GM19455 (cell line): ENCODE measurements around the gene MNDA.
A peak's percentile ranks its signal among the peaks of the same experiment; 100 is the strongest.

Experiments used
- ATAC-seq: cut with Tn5 transposase; IDR thresholded peaks from one replicate; pipeline ENCODE4 v1.9.1; 2021; ENCODE audit not compliant: unreplicated experiment

MNDA gene

DNA sequence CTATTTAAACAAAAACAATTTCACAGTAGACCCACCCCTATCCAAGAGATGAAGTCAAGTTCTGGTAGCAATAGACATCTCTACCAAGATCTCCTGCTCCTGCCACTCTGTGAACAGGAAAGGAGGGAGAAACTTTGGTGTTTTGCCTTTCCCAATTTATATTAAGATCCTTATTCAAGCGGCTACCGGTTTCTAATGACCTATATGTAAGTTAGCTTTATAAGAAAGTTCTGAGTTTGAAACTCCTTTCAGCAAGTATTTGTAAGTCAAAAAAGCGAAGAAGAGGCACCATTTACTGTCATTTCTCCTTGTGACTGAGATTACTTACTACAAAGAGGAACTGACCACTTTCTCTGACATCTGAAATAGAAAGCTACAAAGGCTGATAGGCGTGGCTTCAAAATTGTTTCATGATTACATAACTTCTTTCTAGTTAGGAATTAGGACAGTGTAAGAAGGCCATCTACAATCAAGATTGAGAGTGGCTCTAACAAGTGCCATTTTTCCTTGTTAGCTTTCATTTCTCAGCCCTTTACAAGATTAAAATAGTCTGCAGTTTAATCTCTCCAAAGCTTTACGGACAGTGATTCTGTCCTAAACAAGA is at the start of gene MNDA:
MNDA (plus strand) TSS at position 448 of the 604 bp plus-strand sequence. CDS start 10,803 bp downstream, outside the sequence.
- peak; percentile 89 for ATAC-seq

DNA sequence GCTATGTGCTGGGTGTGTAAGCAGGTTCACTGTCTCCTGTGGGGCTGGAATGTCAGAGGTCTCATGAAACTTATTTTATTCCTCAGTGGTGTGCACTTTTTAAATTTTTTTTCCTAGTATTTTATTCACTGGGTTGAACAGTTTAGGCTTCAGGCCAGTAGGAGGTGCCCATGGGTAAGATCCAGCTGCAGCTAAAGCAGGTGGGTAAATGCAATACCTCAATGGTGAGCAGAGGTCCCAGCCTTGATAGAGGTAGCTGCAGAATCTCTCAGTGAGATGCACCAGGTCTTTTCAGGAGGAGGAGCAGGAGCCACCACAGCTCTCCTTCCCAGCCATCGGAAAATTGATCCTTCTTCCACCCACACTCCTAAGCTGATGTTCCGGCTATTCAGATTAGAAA is 37.5 kb upstream of the MNDA start:
- ATAC-seq = no peak

DNA sequence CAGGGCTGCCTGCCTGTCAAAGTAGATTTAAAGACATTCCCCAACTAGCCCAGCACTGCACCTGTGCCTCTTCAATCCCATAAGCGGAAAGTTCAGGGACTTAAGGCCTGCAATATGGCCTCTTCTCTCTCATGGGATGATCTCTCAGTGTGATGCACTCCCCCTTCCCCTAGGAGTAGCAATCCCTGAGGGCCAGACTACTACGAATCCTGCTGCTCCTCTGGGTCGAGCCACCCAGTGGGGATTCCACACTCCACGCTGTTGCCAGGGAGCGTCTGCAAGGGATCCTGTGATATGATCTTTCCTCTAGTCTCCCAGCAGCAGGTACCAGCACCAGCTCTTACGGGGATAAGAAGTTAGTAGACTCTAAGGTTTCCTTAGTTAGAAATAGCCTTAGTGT is 36.9 kb upstream of the MNDA start:
- no peak for ATAC-seq

DNA sequence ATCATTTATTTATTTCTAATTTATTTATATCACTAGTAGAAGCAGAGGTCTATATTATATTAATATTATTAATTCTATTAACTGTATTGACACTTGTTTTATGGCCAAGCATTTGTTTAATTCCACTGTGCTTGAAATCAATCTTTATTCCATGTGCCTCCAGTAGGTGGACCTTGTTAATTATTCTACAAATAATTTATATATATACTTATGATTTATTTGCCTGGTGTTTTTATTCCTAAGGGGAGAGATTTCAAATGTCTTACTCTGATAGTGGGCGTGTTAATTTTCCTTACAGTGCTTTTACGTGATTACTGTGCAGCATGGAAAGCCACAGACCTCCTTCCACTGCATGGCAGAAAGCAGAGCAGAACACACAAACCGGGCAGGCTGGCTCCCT is 32.6 kb upstream of the MNDA start:
- ATAC-seq = no peak

DNA sequence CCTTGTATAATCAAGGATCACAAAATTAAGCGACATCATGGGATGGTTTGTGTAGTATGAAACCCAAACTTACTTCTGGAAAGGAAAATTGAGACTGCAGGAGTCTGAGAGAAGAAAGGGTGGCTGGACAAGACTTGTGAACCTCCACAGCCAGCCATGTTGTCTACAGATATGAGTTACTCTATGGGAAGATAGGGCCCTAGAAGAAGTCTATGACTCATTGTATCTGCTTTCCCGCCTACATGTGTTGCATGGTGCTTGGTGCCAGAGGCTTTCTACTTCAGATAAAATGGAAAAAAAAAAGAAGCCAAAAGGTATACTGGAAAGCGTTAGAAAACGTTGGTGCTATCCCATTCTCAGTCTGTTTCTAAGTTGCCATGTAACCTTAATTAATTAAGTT is 31.5 kb upstream of the MNDA start:
- ATAC-seq = no peak

DNA sequence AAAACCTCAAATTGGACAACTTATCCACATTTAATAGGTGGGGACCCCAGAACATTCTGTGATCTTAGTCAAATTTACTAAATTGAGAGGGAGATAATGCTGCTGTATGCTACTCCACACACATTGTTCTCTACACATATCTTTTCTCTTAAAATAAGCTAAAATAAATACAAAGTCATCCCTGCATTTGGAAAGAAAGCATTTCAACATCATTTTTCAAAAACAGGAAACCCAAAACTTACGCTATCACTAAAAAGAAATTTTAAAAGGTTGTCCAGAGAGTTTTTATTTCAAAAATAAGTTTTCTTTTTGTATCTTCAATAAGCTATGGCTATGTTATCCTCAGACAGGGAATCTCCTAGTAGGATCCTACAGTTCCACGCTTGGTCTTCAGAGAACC is 30.6 kb upstream of the MNDA start:
- no peak for ATAC-seq

DNA sequence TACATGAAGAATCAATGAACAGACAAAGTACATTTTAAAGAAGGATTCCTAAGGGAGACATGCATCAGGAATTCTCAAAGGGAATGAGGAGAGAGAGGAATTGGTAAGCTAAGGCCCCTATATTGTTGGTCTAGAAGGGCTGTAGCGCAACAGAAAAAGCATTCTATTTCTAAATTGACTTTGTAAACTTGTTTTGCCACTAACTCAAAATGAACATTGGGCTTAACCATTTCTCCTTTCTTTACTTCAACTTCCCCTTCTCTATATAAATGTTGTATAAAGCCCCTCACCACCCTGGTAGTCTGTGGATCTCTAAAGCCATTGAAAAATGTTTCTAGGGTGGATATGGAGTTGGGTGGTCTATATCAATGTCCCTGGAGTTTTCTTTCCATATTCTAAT is 29.8 kb upstream of the MNDA start:
- ATAC-seq = no peak

DNA sequence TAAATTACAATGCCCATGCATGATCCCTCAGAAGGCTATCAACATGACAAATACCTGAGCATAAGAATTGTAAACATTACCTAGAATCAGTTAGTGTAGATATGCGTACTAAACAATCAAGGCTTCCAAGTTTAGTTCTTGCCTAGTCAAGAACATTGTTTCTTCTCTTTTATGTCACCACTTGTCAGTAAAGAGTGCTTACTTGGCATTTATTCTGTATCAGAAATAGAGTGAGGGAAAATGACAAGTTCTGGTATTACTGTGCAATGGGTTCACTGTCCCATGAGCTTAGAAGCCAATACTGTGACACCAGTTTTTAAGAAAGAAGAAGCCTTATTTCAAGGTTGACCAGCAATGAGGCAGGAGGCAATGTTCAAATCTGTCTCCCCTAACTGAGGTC is 27.5 kb upstream of the MNDA start:
- ATAC-seq = no peak

DNA sequence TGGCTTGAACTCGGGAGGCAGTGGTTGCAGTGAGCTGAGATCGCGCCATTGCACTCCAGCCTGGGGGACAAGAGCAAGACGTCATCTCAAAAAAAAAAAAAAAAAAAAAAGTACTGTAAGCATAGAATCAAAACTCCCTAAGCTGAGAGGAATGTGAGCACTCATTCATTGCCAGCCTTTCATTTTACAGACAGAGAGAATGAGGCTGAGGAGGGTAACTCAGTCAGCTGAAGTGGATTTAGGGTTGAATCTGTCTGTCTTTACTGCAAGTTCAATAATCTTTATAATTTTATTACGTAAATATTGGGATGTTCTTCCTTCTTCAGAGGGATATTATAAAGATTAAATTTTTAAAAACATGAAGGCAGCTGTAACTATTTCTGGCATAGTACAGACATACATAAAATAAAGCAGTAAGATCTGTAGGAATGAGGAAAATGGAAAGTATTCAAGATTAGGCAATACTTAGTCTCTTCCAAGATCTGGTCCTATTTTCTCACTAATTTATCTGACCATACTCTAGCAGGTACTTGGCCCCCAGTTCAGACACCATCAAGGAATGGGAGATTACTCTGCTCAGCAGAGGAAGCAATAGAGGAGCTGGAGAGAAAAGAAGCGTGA is 24.1 kb upstream of the MNDA start:
- ATAC-seq = no peak

DNA sequence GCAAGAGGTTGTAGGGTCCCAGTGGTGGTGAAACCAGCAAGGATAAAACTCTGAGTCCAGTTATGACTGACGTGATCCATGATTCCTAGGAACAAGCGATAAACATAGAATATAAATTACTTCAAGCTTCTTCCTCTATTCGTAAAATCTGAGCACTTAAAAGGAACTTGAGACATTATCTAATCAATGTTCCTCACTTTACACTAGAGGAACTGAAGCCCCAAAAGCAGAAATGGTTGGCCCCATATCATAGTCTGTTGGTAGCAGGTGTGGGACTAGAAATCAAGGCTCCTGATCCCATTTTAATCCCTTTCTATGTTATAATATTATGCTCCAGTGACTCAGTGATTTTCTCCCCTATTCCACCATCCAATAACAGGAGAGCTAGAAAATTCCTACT is 21.9 kb upstream of the MNDA start:
- ATAC-seq = no peak

DNA sequence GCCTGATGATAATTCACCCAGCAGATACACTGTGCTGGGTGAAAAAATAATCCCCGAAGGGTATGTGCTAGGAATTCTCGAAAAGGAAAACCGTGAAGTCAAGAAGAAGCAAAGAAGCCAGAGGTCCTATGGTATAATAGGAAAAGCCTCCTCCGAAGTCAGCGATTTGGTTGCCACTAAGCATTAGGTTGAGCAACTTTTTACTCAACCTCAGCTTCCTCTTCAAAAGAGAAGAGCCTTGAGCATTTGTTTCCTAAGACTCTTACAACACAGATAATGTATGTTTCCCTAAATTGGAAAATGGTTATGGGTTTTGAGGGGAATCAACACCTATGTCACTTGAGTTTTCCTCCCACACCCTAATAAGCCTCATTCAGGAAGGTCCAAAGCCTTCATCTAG is 21.3 kb upstream of the MNDA start:
- ATAC-seq = no peak

DNA sequence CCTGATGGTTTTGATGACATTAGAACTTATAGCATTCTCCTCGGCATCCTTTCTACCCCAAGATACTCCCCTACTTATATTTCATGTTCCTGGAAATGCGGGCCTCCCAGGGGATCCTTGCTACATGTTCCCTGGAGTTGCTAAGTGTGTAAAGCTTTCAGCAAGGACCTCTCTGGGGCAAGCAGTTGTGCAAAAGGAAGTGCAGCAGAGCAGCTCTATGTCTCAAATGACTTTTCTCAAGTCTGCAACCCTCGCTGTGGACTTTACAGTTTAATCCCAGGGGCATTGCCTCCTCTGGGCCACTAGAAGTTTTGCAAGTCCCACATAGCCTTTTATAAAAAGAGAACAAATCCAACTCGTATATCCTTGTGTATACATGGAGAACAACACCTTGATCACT is 20.8 kb upstream of the MNDA start:
- no peak for ATAC-seq

DNA sequence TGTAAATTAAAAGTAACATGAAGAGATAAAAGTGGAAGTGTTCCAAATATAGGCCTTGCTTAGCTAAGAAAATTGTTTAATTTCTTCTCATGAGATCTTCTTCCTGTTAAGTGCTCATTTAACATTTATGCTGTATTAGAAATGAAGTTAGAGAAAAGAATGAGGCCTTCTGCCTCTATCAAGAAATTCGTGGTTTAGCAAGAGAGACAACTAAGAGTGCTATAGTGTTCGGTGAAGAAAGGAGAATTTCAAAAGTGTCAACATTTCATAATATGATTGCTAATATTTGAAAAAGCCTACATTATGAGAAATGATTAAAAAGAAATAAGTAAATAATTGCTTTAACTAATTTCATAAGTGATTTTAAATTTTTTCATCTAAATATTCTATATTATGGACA is 18.8 kb upstream of the MNDA start:
- no peak for ATAC-seq

DNA sequence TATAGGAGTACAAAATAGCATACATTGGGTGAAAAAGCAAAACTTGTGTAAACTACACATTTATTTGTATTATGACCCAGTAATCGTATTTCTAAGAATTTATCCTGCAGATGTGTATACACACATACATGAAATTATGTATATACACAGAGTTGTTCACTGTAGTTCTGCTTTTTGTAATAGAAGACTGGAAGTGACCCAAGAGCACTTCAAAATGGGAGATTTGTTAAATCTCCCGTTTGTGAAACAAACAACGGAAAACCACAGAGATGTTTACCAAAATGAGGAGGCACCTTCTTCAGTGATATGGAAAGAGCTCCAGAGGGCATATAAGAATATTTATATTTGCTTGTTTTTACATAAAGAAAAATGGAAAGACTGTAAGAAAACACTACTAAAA is 18.0 kb upstream of the MNDA start:
- ATAC-seq = no peak

DNA sequence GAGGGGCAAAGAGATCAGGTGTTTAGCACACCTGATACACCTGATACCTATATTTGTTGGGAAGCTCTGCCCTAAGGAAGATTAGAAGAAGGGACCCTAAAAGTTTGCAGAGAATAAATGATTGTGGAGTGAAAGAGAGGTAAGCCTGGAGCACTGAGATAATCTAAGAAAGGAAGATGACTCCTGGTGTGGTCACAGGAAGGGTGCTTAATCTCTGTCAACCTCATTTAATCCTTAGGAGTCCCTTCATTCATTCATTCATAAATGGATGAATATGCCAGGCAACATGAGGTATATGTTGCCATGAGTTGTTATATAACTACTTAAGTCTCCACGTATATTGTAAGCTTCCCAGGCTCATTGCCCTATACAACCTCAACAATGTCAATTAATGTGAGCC is 16.2 kb upstream of the MNDA start:
- ATAC-seq = no peak

DNA sequence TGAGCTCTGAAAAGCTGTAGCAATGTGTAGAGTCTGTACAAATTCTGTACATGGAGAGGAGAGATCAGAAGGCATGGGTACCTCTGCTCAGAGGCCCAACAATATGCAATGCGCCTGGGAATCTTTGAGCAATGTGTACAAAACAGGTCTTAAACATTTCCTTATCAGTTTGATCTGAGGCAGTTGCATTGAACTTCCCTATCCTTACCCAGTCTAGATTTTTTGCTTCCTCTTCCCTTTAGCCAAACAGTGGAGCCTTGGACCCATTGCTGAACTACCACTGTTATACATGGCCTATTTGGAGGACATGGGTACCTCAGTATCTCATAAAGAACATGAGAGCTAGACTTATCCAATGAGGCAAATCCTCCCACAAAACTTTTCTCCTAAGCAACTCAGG is 12.6 kb upstream of the MNDA start:
- ATAC-seq = no peak

DNA sequence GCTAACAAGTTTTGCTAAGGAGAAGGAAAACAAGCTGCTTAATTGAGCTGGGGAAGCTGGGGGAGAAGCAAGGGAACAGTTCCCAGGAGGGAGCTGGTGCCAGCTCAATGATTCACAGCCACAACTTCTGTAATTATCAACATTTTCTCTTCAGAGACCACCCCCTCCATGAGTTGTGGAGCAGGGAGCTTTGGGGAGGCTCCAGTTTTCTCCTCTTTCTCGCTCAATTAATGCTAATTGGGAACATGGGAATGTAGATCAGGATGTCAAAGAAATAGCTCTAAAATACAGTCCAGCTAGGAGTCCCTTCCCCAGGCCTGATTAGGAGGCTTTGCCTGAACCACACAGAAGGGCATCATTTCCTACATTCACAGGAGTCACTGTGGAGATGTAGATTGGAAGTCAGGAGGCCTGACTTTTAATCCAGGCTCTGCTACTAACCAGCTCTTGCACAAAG is 12.1 kb upstream of the MNDA start:
- no peak for ATAC-seq

DNA sequence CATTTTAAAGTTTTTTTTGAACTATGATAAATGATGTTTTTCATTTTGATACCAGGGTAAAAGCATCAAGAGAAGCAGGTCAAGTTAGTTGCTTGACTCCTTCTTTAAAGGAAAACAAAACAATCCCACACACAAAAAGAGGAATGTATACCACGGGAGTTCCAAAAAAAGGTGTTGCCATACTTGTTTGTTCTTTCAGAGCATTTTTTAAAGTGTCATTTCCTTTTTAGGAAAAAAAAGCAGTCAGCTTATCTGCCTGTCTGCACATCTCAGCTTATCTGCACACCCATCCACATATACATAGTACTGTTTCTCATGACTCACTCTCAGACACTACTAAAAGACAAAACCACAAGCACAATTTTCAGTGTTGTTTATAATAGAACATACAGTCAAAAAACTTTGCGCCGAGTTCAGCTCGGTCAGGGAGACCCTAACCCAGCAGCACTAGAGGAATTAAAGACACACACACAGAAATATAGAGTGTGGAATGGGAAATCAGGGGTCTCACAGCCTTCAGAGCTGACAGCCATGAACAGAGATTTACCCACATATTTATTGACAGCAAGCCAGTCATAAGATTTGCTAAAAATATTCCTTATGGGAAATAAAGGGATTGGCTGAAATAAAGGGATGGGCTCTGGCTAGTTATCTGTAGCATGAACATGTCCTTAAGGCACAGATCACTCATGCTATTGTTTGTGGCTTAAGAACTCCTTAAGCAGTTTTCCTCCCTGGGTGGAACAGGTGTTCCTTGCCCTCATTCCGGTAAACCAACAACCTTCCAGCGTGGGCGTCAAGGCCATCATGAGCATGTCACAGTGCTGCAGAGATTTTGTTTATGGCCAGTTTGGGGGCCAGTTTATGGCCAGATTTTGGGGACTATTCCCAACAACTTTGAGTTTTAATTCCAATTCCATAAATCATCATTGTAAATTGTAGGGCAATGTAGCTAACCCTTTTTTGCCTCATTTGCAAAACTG is 11.4 kb upstream of the MNDA start:
- peak; percentile 91 for ATAC-seq

DNA sequence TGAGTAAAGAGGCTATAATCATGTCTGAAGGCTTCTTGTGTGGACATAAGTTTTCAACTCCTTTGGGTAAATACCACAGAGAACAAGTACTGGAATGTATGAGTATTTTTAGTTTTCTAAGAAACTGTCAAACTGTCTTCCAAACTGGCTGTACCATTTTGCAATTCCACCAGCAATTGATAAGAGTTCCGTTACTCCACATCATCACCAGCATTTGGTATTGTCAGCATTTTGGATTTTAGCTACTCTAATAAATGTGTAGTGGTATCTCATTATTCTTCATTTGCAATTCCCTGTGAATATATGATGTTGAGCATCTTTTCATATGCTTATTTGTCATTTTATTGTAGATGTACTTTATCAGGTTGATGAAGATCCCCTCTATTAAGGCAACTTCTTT is 9.4 kb upstream of the MNDA start:
- ATAC-seq = no peak

DNA sequence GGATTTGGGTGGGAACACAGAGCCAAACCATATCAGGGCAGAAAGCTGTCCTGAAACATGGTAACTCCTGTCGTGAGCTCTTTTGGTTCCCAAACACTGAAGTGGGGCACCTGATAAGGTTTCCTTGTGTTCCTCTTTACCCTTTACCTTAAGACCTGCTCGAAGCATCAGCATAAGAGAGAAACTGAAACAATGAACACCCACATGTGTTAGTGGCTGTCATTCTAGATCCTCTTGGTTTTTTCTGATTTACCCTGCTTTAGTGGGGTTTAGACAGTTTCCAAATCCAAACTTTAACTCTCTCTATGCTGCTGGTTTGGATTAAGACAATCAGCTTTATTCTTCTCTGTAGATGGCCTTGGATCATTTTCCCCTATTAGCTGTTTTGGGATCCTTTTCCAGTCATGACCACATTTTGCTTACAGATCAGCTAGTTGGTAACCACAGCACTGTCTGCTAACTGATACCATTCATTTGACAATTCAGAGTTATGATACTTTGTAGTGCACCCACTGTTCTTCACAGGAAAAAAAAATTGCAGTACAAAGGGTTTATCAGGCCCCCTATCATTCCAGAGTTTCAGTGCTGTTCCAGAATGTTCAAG is 975 bp upstream of the MNDA start:
- peak; percentile 54 for ATAC-seq

DNA sequence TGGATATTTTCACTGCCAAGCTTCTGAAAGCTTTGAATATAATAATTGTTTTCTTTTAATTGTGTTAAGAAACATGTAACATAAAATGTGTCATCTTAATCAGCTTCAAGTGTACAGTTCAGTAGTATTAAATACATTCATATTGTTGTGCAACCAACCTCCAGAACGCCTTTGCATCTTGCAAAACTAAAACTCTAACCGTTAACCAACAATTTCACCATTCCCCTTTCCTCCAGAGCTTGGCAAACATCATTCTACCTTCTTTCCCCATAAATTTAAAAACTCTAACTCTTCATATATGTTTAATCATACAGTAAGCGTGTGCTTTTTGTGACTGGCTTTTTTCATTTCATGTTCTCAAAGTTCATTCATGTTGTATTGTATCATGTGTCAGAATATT is 2.1 kb downstream of the MNDA start:
- ATAC-seq = no peak

DNA sequence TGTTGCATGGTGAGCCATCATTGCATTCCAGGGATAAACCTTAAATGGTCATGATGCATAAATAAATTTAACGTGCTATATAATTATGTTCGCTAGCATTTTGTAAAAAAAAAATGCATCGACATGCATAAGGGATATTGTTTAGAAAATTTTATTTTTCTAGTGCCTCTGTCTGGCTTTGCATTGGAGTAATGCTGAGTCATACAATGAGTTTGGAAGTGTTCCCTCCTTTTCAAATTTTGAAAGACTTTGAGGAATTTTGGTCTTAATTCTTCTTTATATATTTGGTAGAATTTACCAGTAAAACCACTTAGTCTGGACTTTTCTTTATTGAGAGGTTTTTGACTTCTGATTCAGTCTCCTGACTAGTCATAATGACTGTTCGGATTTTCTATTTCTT is 4.9 kb downstream of the MNDA start:
- no peak for ATAC-seq
